NCI-H69 (cell line): ENCODE measurements around the gene TMC6.
"Not testable (repeated sequence)": the region's sequence is repeated elsewhere in the genome, so short reads cannot be mapped to it uniquely, and the experiment has no call there.

Source experiments
- DNase-seq: peaks from one replicate; lab custom pipeline; 2025; lab: John Stamatoyannopoulos, UW

TMC6 gene

GRCh38 chr17:78075545-78075944, 53.0 kb downstream of the TMC6 start:
- DNase-seq = no peak

GRCh38 chr17:78075011-78075410, 53.5 kb downstream of the TMC6 start:
- DNase-seq = no peak

DNA sequence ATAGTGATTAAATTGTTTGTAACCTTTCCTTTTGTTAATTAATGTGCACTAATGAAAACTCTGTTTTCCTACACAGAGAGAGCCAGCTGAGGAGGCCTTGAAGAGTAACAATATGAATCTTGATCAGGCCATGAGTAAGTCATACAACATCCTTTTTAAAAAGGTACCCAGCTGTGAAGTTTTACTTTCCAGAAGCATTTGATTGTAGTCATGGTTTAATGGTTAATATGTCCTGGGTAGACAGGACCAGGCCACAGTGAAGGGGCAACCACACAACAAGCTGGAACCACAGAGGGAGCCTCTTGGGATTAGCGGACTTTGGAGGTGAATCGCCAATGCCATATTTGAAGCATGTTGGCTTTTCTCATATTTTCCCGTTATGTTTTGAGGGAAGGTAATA, 55.6 kb downstream of the TMC6 start:
- no peak for DNase-seq

GRCh38 chr17:78069695-78070094, 58.9 kb downstream of the TMC6 start:
- DNase-seq = no peak

DNA sequence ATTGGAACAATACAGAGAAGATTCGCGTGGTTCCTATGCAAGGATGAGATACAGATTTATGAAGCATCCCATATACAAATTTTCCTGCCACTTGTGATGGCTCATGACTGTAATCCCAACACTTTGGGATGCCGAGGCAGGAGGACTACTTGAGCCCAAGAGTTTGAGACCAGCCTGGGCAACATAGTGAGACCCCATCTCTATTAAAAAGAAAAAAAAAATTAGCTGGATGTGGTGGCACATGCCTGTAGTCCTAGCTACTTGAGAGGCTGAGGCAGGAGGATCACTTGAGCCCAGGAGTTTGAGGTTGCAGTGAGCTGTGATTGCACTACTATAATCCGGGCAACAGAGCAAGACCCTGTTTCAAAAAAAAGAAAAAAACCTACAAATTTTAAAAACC, 61.6 kb downstream of the TMC6 start:
- not testable (repeated sequence) for DNase-seq

DNA sequence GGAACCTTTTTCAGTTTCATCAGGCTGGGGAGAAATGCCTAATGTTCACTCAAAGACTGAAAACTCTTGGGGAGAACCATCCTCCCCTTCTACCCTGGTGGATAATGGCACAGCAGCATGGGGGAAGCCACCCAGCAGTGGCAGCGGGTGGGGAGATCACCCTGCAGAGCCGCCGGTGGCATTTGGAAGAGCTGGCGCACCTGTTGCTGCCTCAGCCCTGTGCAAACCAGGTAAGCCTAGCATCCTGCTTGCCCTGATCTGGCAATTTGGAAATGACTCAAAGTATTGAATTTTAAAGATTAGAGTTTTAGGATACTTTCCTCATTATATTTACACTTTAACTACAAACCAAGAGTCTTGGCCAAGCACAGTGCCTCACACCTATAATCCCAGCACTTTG, 63.8 kb downstream of the TMC6 start:
- no peak for DNase-seq

DNA sequence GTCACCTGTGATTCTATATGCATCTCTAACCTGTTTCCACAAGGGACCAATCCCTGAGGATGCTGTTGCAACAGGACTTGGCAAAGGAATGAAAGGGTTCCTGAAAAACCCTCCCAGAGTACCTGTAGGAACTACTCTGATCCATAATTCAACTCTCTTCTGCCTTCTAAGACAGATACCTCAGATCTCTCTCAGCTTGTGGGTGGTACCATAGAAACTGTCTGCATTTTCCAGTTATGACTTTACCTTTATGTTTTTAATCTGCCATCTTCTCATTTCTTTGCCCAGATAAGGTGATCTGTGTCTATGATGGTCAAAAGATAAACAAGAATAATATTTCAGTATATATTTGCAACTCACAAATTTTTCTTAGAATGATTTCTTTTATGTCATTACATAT, 65.1 kb downstream of the TMC6 start:
- DNase-seq = no peak

DNA sequence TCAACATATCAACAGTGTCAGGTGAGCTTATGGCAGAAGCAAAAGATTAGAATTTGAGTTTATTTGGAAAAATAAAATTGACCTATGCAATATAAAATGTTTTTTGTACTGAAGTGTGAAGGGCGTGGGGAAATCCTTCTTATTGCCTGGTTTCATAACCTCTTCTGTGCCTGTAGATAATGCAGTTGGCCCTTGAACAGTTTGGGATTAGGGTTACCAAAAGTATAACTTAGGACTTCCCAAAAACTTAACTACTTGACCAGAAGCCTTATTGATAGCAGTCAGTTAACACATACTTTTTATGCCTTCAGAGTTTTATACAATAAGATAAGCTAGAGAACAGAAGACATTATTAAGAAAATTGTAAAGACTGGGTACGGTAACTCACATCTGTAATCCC, 66.0 kb downstream of the TMC6 start:
- no peak for DNase-seq
